Neural cell (in vitro differentiated cells): ENCODE results near the gene HSPB6. TPM values are rescaled to one million over a fixed set of nuclear protein-coding genes. Genes with fewer than 3 reads are reported as not detected.
A peak's percentile ranks its signal among the peaks of the same experiment; 100 is the strongest.

Experiments used
- H2AFZ ChIP-seq: fragments of 200-600, 300-800 bp; sonication (generic), shearing (Covaris generic); 2 replicates; pipeline ENCODE4 v1.6.0; 2014; ENCODE audit warnings: low read depth, mild to moderate bottlenecking, antibody characterized with exemption, low read length, moderate library complexity
- H3F3A ChIP-seq: fragments of 200-600 bp; shearing (Covaris generic); 2 replicates; pipeline ENCODE4 v1.6.1; 2016; ENCODE audit warnings: mild to moderate bottlenecking, moderate library complexity, mixed read lengths, antibody characterized with exemption, low read length; ENCODE audit not compliant: insufficient read depth, poor library complexity, severe bottlenecking
- H3K27ac ChIP-seq: fragments of 200-600, 300-800 bp; sonication (generic), shearing (Covaris generic); 2 replicates; pipeline ENCODE4 v1.5.1; 2014; ENCODE audit warnings: mild to moderate bottlenecking, low read length, moderate library complexity
- H3K27me3 ChIP-seq: fragments of 300-800, 200-600 bp; sonication (generic), shearing (Covaris generic); 2 replicates; pipeline ENCODE4 v1.6.0; 2014; ENCODE audit warnings: mild to moderate bottlenecking, low read depth, low read length, moderate library complexity; ENCODE audit not compliant: insufficient read depth
- H3K36me3 ChIP-seq: fragments of 300-800, 200-600 bp; sonication (generic), shearing (Covaris generic); 2 replicates; pipeline ENCODE4 v1.5.1; 2014; ENCODE audit warnings: mild to moderate bottlenecking, antibody characterized with exemption, low read length, moderate library complexity; ENCODE audit not compliant: insufficient read depth
- H3K4me2 ChIP-seq: fragments of 300-800, 200-600 bp; sonication (generic), shearing (Covaris generic); 2 replicates; pipeline ENCODE4 v1.6.0; 2014; ENCODE audit warnings: mild to moderate bottlenecking, low read length
- H3K4me3 ChIP-seq: fragments of 300-800, 200-600 bp; sonication (generic), shearing (Covaris generic); 2 replicates; pipeline ENCODE4 v1.5.1; 2014; ENCODE audit warnings: mild to moderate bottlenecking, low read length, moderate library complexity
- H3K79me2 ChIP-seq: fragments of 200-600 bp; shearing (Covaris generic); replicated peaks from 2 replicates; pipeline ENCODE4 v1.6.0; 2014; ENCODE audit warnings: mild to moderate bottlenecking, low read length, moderate library complexity; ENCODE audit not compliant: insufficient read depth
- H3K9ac ChIP-seq: fragments of 300-800, 200-600 bp; sonication (generic), shearing (Covaris generic); 2 replicates; pipeline ENCODE4 v1.6.1; 2016; ENCODE audit warnings: mild to moderate bottlenecking, low read length, mixed read lengths
- H3K9me2 ChIP-seq: fragments of 200-600 bp; shearing (Covaris generic); 2 replicates; pipeline ENCODE4 v1.6.1; 2016; ENCODE audit warnings: mild to moderate bottlenecking, low read length, mixed read lengths; ENCODE audit not compliant: insufficient read depth
- H3K9me3 ChIP-seq: fragments of 200-600, 300-800 bp; sonication (generic), shearing (Covaris generic); 2 replicates; pipeline ENCODE4 v1.6.1; 2016; ENCODE audit warnings: mild to moderate bottlenecking, mixed run types, low read length, moderate library complexity, mixed read lengths
- H4K20me1 ChIP-seq: fragments of 200-600 bp; shearing (Covaris generic); 2 replicates; pipeline ENCODE4 v1.6.1; 2016; ENCODE audit warnings: mild to moderate bottlenecking, mixed run types; ENCODE audit not compliant: insufficient read depth
- EP300 ChIP-seq: fragments of 450-650 bp; conservative IDR thresholded peaks from 2 replicates; pipeline ENCODE4 v1.6.1; 2014; ENCODE audit warnings: antibody characterized with exemption, mild to moderate bottlenecking, moderate library complexity; ENCODE audit not compliant: poor library complexity, severe bottlenecking
- EZH2 ChIP-seq: fragments of 200-600, 300-800 bp; shearing (Covaris generic), sonication (generic); IDR thresholded peaks from 2 replicates; pipeline ENCODE4 v1.6.1; 2014; ENCODE audit warnings: antibody characterized with exemption, low read length, borderline replicate concordance, mild to moderate bottlenecking; ENCODE audit not compliant: insufficient read depth, poor library complexity, severe bottlenecking
- MXI1 ChIP-seq: fragments of 450-650 bp; conservative IDR thresholded peaks from 2 replicates; pipeline ENCODE4 v1.6.1; 2014; ENCODE audit warnings: antibody characterized with exemption, mild to moderate bottlenecking; ENCODE audit not compliant: poor library complexity, severe bottlenecking
- POLR2AphosphoS5 ChIP-seq: IDR thresholded peaks from 2 replicates; pipeline ENCODE4 v1.6.1; 2012
- RAD21 ChIP-seq: fragments of 450-650 bp; conservative IDR thresholded peaks from 2 replicates; pipeline ENCODE4 v1.6.1; 2014; ENCODE audit warnings: antibody characterized with exemption, mild to moderate bottlenecking, moderate library complexity
- SMC3 ChIP-seq: fragments of 450-650 bp; conservative IDR thresholded peaks from 2 replicates; pipeline ENCODE4 v1.6.1; 2014; ENCODE audit warnings: antibody characterized with exemption, mild to moderate bottlenecking, moderate library complexity; ENCODE audit not compliant: poor library complexity
- TAF1 ChIP-seq: IDR thresholded peaks from 2 replicates; pipeline ENCODE4 v1.6.1; 2012; ENCODE audit warnings: low read depth
- polyA plus RNA-seq: library from polyadenylated mRNA; depleted of rRNA; stranded (reverse); fragments of >200 nt; gene quantifications from 2 replicates; pipeline ENCODE4 v1.2.3, GENCODE V29; 2014
- TF ChIP-seq, protein P1 (sequence below): fragments of 450-650 bp; IDR thresholded peaks from 2 replicates; pipeline ENCODE4 v1.5.1; 2014; ENCODE audit warnings: antibody characterized with exemption, mild to moderate bottlenecking, moderate library complexity; ENCODE audit not compliant: poor library complexity, severe bottlenecking
- TF ChIP-seq, protein P2 (sequence below): IDR thresholded peaks from 2 replicates; pipeline ENCODE4 v1.6.1; 2012; ENCODE audit warnings: borderline replicate concordance

HSPB6 gene
- polyA plus RNA-seq, 1 donor from 2014 or later: not detected

DNA sequence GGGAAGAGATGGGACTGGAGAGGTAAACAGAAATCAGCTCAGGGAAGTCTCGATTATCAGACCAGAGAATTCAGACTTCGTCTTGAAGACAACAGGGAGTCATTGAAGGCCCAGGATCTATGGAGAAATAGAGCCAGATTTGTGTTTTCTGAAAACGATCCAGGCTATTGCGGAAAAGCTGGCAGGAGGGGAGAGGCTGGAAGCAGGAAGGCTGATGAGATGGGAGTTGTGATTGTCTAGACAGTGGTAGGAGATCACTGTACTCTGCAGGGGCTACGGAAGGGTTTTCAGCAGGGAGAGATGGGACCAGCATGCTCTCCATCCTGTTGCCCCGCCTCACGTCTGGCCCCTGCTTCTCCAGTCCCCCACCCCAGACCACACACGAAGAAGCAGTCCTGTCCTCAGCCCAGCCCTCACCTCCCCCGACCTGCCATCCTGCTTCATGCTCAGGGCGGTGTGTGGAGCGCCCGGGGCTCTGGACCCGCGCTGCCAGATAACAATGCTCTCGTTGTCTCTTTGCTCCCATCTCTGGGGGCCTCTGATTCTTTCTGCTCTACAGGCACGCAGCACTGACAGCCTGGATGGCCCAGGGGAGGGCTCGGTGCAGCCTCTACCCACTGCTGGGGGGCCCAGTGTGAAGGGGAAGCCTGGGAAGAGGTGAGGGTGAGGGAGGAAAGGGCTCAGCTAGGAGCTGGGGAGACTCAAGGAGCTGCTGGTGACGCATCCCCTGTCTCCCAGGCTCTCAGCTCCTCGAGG is 20.4 kb upstream of the HSPB6 start:
- H3K9ac ChIP-seq: peak overlapping the region; percentile 93

DNA sequence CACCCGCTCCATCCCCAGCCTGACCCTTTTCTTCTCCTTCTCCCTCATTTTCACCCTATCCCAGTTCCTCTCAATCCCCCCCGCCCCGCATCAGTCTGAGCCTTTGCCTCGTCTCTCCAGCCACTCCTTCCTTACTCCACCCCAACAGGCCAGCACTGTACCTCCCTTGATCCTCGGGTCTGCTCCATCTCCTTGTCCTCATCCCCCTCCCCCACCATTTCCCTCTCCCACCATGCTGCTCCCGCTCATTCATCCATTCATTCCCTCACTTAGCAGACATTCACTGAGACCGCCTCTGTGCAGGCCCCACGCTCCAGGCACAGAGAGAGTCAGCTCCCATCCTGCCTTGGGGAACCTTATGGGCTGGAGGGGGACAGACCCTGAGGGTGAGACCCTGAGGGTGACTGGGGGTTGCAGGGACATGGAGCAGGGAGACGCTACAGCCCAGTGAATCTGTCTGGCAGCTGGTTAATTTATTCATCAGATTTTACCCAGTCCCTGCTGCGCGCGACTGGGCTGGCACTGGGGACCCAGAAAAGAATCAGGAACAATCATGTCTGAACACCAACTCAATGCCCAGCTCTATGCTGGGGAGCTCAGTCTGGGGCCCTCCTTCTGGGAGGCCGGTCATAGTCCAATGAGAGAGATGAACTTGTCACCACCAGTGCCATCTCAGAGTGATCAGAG is 19.4 kb upstream of the HSPB6 start:
- peak overlapping the region; percentile 99 for H3K4me2 ChIP-seq
- peak overlapping the region; percentile 93 for H3K9ac ChIP-seq
- H3K36me3 ChIP-seq: no peaks in the 10 kb centered on the region
- no peaks in the 10 kb centered on the region for H3K9me3 ChIP-seq
- peak overlapping the region; percentile 79 for H3K27ac ChIP-seq
- no peaks in the 10 kb centered on the region for H3F3A ChIP-seq
- TF ChIP-seq MXI1 (peak; percentile 71), EP300 (no peak), SMC3 (peak; percentile 22), TAF1 (peak; percentile 39)
- H3K4me3 ChIP-seq: peak overlapping the region; percentile 86
- no peaks in the 10 kb centered on the region for H4K20me1 ChIP-seq
- H3K27me3 ChIP-seq: no peaks in the 10 kb centered on the region
- H3K9me2 ChIP-seq: no peaks in the 10 kb centered on the region
- H2AFZ ChIP-seq: peak overlapping the region; percentile 3
- peaks cover 25% of the 10 kb centered on the region for H3K79me2 ChIP-seq

More for the DNA sequence above, 20.4 kb upstream of the HSPB6 start:
- Histone ChIP-seq H3K9me2 (no peaks in the 10 kb centered on the region), H3K79me2 (peaks cover 25% of the 10 kb centered on the region), H3K4me2 (peak overlapping the region; percentile 99), H3K4me3 (peak overlapping the region; percentile 86), H3K9me3 (no peaks in the 10 kb centered on the region), H3K27ac (no peak overlapping the region), H3F3A (no peaks in the 10 kb centered on the region), H3K36me3 (no peaks in the 10 kb centered on the region), H3K27me3 (no peaks in the 10 kb centered on the region), H2AFZ (no peak overlapping the region), H4K20me1 (no peaks in the 10 kb centered on the region)
- no peak for TF ChIP-seq SMC3
- TF ChIP-seq EZH2: no peak
- TF ChIP-seq POLR2AphosphoS5: no peak
- no peak for TF ChIP-seq MXI1
- TF ChIP-seq TAF1: no peak
- TF ChIP-seq, protein P1, sequence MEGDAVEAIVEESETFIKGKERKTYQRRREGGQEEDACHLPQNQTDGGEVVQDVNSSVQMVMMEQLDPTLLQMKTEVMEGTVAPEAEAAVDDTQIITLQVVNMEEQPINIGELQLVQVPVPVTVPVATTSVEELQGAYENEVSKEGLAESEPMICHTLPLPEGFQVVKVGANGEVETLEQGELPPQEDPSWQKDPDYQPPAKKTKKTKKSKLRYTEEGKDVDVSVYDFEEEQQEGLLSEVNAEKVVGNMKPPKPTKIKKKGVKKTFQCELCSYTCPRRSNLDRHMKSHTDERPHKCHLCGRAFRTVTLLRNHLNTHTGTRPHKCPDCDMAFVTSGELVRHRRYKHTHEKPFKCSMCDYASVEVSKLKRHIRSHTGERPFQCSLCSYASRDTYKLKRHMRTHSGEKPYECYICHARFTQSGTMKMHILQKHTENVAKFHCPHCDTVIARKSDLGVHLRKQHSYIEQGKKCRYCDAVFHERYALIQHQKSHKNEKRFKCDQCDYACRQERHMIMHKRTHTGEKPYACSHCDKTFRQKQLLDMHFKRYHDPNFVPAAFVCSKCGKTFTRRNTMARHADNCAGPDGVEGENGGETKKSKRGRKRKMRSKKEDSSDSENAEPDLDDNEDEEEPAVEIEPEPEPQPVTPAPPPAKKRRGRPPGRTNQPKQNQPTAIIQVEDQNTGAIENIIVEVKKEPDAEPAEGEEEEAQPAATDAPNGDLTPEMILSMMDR: no peak

DNA sequence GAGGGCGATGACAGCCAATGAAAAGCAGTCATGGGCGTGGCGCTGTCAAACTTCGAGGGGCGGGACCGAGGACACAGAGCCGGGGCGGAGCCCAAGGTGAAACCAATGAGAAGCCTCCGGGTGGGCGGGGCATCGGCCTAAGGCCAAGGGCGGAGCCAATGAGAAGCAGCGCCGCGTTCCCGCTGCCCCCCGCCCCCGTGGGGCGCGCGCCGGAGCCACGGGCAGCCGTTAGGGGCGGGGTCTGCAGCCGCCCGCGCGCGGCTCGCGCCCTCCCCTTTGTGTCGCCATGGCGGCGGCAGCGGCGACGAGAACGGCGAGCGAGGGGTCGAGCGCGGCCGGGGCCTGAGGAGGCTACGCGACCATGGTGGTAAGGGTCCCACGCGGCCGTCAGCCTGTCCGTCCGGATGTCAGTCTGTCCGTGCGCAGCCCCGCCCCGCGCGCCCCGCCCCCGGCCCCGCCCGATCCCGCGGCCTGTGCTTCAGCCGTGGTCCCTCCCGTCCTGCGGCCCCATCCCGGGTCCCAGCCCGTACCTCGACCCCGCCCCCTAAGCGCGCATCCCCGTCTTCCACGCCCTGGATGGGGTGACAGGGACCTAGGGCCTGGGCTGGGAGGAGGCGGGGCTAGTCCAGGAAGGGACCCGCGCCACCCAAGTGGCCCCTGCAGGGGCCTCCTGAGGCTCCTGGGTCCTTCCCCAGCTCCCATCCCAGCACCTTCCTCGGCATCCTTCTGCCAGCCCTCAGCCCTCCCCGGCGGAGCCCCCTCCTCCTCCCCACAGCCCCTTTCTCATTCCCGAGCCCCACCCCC is 18.7 kb upstream of the HSPB6 start, which contains the start of gene ARHGAP33:
TSS of gene ARHGAP33 (plus strand) at position 267 of the 804 bp plus-strand sequence. CDS start at position 362, 95 bp downstream.
- Histone ChIP-seq H3K9me2 (no peaks in the 10 kb centered on the region), H3F3A (no peaks in the 10 kb centered on the region), H3K36me3 (no peaks in the 10 kb centered on the region), H2AFZ (peak within 1 kb of the TSS; percentile 53), H3K4me2 (peak within 1 kb of the TSS; percentile 99), H3K9ac (peak within 1 kb of the TSS; percentile 93), H4K20me1 (no peaks in the 10 kb centered on the region), H3K79me2 (peaks cover 25% of the 10 kb centered on the region), H3K4me3 (peak within 1 kb of the TSS; percentile 86), H3K27ac (peak within 1 kb of the TSS; percentile 79), H3K27me3 (no peaks in the 10 kb centered on the region), H3K9me3 (no peaks in the 10 kb centered on the region)
- TF ChIP-seq POLR2AphosphoS5 (peak; percentile 90), TAF1 (no peak), RAD21 (no peak), EP300 (peak; percentile 57), SMC3 (peak; percentile 25), MXI1 (peak; percentile 71)
- TF ChIP-seq, protein P2, sequence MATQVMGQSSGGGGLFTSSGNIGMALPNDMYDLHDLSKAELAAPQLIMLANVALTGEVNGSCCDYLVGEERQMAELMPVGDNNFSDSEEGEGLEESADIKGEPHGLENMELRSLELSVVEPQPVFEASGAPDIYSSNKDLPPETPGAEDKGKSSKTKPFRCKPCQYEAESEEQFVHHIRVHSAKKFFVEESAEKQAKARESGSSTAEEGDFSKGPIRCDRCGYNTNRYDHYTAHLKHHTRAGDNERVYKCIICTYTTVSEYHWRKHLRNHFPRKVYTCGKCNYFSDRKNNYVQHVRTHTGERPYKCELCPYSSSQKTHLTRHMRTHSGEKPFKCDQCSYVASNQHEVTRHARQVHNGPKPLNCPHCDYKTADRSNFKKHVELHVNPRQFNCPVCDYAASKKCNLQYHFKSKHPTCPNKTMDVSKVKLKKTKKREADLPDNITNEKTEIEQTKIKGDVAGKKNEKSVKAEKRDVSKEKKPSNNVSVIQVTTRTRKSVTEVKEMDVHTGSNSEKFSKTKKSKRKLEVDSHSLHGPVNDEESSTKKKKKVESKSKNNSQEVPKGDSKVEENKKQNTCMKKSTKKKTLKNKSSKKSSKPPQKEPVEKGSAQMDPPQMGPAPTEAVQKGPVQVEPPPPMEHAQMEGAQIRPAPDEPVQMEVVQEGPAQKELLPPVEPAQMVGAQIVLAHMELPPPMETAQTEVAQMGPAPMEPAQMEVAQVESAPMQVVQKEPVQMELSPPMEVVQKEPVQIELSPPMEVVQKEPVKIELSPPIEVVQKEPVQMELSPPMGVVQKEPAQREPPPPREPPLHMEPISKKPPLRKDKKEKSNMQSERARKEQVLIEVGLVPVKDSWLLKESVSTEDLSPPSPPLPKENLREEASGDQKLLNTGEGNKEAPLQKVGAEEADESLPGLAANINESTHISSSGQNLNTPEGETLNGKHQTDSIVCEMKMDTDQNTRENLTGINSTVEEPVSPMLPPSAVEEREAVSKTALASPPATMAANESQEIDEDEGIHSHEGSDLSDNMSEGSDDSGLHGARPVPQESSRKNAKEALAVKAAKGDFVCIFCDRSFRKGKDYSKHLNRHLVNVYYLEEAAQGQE: peak; percentile 51
